NCI-H2196 (cell line): ENCODE measurements around the gene SRGN.

ENCODE experiments used
- DNase-seq: peaks from one replicate; lab custom pipeline; 2025; ENCODE audit not compliant: unreplicated experiment; lab: John Stamatoyannopoulos, UW

Gene SRGN

GRCh38 chr10:69060127-69060798 lies 27.6 kb upstream of the SRGN start:
- no peak for DNase-seq

- no peak for DNase-seq
Measured at GRCh38 chr10:69061305-69062161, 26.4 kb upstream of the SRGN start.

GRCh38 chr10:69062901-69063300 lies 25.0 kb upstream of the SRGN start:
- no peak for DNase-seq

GRCh38 chr10:69064762-69065328 lies 23.1 kb upstream of the SRGN start:
- no peak for DNase-seq

- no peak for DNase-seq
Measured at GRCh38 chr10:69065406-69066361, 22.2 kb upstream of the SRGN start.

GRCh38 chr10:69067189-69067588 lies 20.7 kb upstream of the SRGN start:
- DNase-seq = no peak

- DNase-seq = no peak
Measured at GRCh38 chr10:69068549-69068948, 19.4 kb upstream of the SRGN start.

GRCh38 chr10:69069090-69070042 lies 18.5 kb upstream of the SRGN start:
- DNase-seq = no peak

GRCh38 chr10:69070951-69071350 lies 17.0 kb upstream of the SRGN start:
- no peak for DNase-seq

GRCh38 chr10:69071610-69072009 lies 16.3 kb upstream of the SRGN start:
- DNase-seq = no peak

- no peak for DNase-seq
Measured at GRCh38 chr10:69073026-69073425, 14.9 kb upstream of the SRGN start.

GRCh38 chr10:69073736-69074364 lies 14.1 kb upstream of the SRGN start:
- DNase-seq = no peak

- no peak for DNase-seq
Measured at GRCh38 chr10:69074532-69074931, 13.4 kb upstream of the SRGN start.

- no peak for DNase-seq
Measured at GRCh38 chr10:69075431-69075830, 12.5 kb upstream of the SRGN start.

GRCh38 chr10:69078311-69078710 lies 9.6 kb upstream of the SRGN start:
- DNase-seq = no peak

GRCh38 chr10:69080226-69080625 lies 7.7 kb upstream of the SRGN start:
- DNase-seq = no peak

- no peak for DNase-seq
Measured at GRCh38 chr10:69086001-69086509, 1.8 kb upstream of the SRGN start.

- no peak for DNase-seq
Measured at GRCh38 chr10:69088471-69088769, 517 bp downstream of the SRGN start.

- no peak for DNase-seq
Measured at GRCh38 chr10:69088801-69089501, 1.0 kb downstream of the SRGN start.
